ENCODE measurements around the gene UBE2O. TPM values are rescaled to one million over a fixed set of nuclear protein-coding genes. Genes with fewer than 3 reads are reported as not detected.
A peak's percentile ranks its signal among the peaks of the same experiment; 100 is the strongest.

The UBE2O gene
- total and polyA plus RNA-seq, 2 experiments from 2014 or later = 30.4 to 79.4 TPM

DNA sequence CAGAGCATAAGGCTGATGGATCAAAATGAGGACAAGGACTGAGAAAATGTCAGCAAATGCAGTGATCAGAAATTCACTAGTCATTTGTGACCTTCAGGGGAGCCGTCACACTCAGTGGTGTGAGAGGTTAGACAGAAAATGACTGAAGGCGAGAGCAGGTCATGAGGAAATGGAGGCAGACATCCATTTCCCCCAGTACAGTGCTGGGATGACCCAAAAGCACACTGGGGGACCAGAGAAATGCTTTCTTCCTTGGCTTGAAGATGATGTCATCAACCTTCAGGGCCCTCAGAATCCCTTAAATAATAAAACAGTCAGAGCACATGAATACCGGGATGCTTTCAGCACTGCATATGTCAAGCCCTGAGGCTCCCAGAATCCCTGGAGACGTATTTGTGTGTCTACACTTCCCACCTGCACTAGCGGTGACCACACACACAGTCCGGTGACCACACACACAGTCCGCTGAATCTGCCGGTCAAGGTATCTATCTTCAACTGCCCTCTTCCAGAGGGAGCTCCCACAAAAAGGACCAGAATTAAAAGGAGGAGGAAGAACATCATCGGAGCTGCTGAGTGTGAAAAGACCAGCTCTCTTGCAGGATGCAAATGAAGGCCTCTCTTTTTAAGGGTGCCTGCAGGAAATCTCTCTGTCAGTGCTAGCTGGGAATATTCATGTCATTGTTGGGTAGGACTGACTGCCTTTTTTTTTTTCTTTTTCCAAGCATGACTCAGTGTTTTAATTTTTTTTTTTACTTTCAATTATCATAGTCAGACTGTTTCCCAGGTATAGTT, 8.2 kb downstream of the UBE2O start:
- peaks cover 8% of the 10 kb centered on the region; the same call in 2 of the 3 replicates for H3K36me3 Mint-ChIP-seq (ENCODE audit: low read depth)
- H3K9me2 ChIP-seq (ENCODE audit: insufficient read depth) = no peaks in the 10 kb centered on the region
- H4K20me1 ChIP-seq (replicated peaks; ENCODE audit: insufficient read depth) = peaks cover 22% of the 10 kb centered on the region
- ATAC-seq (peak; percentile 59), DNase-seq (ENCODE audit: low spot score) (peak; percentile 73)
- H3K36me3 ChIP-seq (ENCODE audit: insufficient read depth) = no peaks in the 10 kb centered on the region
- H3K27me3 Mint-ChIP-seq (ENCODE audit: insufficient read depth, low read depth, poor library complexity) = peaks cover 11% of the 10 kb centered on the region
- H3K4me2 ChIP-seq = peak overlapping the region; percentile 68
- H3K4me1 Mint-ChIP-seq = peaks cover 91% of the 10 kb centered on the region
- TF ChIP-seq EZH2phosphoT487 (IDR thresholded peaks at IDR 0.05; ENCODE audit: unreplicated experiment) (no peak), NANOG (IDR thresholded peaks at IDR 0.05; ENCODE audit: borderline replicate concordance) (no peak), CREB1 (CRISPR knock-in tag; IDR thresholded peaks at IDR 0.05; ENCODE audit: low read depth) (peak; percentile 53; the same call in 1 of the 2 replicates), STAT1 (IDR thresholded peaks at IDR 0.05; ENCODE audit: unreplicated experiment) (no peak)
- TF ChIP-seq, protein P1, sequence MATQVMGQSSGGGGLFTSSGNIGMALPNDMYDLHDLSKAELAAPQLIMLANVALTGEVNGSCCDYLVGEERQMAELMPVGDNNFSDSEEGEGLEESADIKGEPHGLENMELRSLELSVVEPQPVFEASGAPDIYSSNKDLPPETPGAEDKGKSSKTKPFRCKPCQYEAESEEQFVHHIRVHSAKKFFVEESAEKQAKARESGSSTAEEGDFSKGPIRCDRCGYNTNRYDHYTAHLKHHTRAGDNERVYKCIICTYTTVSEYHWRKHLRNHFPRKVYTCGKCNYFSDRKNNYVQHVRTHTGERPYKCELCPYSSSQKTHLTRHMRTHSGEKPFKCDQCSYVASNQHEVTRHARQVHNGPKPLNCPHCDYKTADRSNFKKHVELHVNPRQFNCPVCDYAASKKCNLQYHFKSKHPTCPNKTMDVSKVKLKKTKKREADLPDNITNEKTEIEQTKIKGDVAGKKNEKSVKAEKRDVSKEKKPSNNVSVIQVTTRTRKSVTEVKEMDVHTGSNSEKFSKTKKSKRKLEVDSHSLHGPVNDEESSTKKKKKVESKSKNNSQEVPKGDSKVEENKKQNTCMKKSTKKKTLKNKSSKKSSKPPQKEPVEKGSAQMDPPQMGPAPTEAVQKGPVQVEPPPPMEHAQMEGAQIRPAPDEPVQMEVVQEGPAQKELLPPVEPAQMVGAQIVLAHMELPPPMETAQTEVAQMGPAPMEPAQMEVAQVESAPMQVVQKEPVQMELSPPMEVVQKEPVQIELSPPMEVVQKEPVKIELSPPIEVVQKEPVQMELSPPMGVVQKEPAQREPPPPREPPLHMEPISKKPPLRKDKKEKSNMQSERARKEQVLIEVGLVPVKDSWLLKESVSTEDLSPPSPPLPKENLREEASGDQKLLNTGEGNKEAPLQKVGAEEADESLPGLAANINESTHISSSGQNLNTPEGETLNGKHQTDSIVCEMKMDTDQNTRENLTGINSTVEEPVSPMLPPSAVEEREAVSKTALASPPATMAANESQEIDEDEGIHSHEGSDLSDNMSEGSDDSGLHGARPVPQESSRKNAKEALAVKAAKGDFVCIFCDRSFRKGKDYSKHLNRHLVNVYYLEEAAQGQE (IDR thresholded peaks at IDR 0.05; ENCODE audit: unreplicated experiment) = no peak
- H2AFZ ChIP-seq = no peak overlapping the region
- H3K27ac ChIP-seq (ENCODE audit: low read depth) = peak overlapping the region; percentile 35
- peaks cover 26% of the 10 kb centered on the region for H3F3A ChIP-seq (replicated peaks; ENCODE audit: low read depth)
- peak overlapping the region; percentile 57 for H3K4me3 Mint-ChIP-seq
- no peaks in the 10 kb centered on the region for H3K27me3 ChIP-seq (ENCODE audit: insufficient read depth)
- peaks cover 97% of the 10 kb centered on the region for H3K4me1 ChIP-seq (ENCODE audit: insufficient read depth)
- H3K4me3 ChIP-seq = peak overlapping the region; percentile 16
- peaks cover 90% of the 10 kb centered on the region for H3K79me2 ChIP-seq (replicated peaks; ENCODE audit: insufficient read depth)
- peak overlapping the region; percentile 99 for H3K27ac Mint-ChIP-seq
- no peaks in the 10 kb centered on the region for H3K9me3 Mint-ChIP-seq

DNA sequence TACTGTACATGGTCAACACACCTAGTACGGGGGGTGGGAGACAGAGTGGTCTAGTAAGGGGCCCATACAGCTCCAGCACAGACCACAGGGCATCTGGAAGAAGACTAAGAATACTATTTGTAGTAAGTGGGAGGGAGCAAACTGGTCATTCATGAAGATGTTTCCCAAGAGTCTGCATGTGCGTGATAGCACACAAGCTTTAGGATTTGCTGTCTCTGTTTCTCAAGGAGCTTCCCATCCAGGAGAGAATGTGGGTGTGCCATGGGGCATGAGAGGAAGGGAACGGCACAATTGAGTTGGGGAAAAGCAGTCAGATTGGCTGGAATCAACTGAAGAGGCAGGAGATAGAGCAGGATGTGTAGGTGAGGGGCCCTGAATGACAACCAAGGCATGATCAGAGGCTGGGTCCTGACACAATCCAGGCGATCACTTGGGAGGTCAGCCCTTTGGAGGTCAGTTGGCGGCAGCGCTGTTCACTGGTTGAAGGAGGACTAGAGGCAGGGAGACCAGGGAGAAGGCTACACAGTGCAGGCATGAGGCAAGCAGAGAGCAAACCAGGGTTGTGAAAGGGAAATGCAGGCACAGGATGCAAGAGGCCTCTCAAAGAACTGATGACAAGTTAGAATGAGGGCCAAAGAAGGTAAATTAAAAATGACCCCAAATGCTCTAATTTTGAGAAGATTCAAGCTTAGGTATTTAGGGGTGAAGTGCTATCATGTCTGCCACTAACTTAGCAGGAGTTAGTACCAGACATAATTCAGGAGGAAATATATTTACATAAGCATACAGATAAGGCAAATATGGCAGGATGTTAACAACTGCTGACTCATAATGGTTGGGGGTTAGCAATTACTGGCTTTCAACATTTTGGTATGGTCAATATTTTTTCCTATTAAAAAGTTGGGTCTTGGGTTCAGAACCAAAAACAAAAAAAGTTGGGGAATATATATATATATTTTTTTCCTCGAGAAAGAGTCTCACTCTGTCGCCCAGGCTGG, 10.3 kb downstream of the UBE2O start:
- Mint-ChIP-seq H3K9me3 (no peaks in the 10 kb centered on the region), H3K27ac (peak overlapping the region; percentile 77), H3K27me3 (ENCODE audit: insufficient read depth, low read depth, poor library complexity) (peaks cover 14% of the 10 kb centered on the region), H3K36me3 (ENCODE audit: low read depth) (peaks cover 8% of the 10 kb centered on the region), H3K4me1 (peaks cover 92% of the 10 kb centered on the region), H3K4me3 (peak overlapping the region; percentile 41; the same call in 1 of the 3 replicates)
- Histone ChIP-seq H2AFZ (no peak overlapping the region), H3K27ac (ENCODE audit: low read depth) (peak overlapping the region; percentile 59), H4K20me1 (replicated peaks; ENCODE audit: insufficient read depth) (peaks cover 25% of the 10 kb centered on the region), H3K4me1 (ENCODE audit: insufficient read depth) (peaks cover 97% of the 10 kb centered on the region), H3K4me2 (peak overlapping the region; percentile 50), H3K79me2 (replicated peaks; ENCODE audit: insufficient read depth) (peaks cover 90% of the 10 kb centered on the region), H3K36me3 (ENCODE audit: insufficient read depth) (no peaks in the 10 kb centered on the region), H3K9me2 (ENCODE audit: insufficient read depth) (no peaks in the 10 kb centered on the region), H3F3A (replicated peaks; ENCODE audit: low read depth) (peaks cover 18% of the 10 kb centered on the region), H3K27me3 (ENCODE audit: insufficient read depth) (no peaks in the 10 kb centered on the region), H3K4me3 (peak overlapping the region; percentile 2; the same call in 1 of the 2 replicates)
- no peak for DNase-seq (ENCODE audit: low spot score)
- ATAC-seq = no peak
- TF ChIP-seq STAT1 (IDR thresholded peaks at IDR 0.05; ENCODE audit: unreplicated experiment) (no peak), ZNF114 (CRISPR knock-in tag; IDR thresholded peaks at IDR 0.05) (no peak), ZNF331 (CRISPR knock-in tag; IDR thresholded peaks at IDR 0.05; ENCODE audit: low read depth) (no peak), POLR2AphosphoS5 (IDR thresholded peaks at IDR 0.05; ENCODE audit: low read depth) (no peak), CREB1 (CRISPR knock-in tag; IDR thresholded peaks at IDR 0.05; ENCODE audit: low read depth) (no peak), EZH2phosphoT487 (IDR thresholded peaks at IDR 0.05; ENCODE audit: unreplicated experiment) (no peak)
- TF ChIP-seq, protein P2, sequence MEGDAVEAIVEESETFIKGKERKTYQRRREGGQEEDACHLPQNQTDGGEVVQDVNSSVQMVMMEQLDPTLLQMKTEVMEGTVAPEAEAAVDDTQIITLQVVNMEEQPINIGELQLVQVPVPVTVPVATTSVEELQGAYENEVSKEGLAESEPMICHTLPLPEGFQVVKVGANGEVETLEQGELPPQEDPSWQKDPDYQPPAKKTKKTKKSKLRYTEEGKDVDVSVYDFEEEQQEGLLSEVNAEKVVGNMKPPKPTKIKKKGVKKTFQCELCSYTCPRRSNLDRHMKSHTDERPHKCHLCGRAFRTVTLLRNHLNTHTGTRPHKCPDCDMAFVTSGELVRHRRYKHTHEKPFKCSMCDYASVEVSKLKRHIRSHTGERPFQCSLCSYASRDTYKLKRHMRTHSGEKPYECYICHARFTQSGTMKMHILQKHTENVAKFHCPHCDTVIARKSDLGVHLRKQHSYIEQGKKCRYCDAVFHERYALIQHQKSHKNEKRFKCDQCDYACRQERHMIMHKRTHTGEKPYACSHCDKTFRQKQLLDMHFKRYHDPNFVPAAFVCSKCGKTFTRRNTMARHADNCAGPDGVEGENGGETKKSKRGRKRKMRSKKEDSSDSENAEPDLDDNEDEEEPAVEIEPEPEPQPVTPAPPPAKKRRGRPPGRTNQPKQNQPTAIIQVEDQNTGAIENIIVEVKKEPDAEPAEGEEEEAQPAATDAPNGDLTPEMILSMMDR (conservative IDR thresholded peaks at IDR 0.05; ENCODE audit: low read depth in 2 of 2) = no peak
- TF ChIP-seq, protein P1 (IDR thresholded peaks at IDR 0.05; ENCODE audit: unreplicated experiment) = no peak
- TF ChIP-seq, protein P3, sequence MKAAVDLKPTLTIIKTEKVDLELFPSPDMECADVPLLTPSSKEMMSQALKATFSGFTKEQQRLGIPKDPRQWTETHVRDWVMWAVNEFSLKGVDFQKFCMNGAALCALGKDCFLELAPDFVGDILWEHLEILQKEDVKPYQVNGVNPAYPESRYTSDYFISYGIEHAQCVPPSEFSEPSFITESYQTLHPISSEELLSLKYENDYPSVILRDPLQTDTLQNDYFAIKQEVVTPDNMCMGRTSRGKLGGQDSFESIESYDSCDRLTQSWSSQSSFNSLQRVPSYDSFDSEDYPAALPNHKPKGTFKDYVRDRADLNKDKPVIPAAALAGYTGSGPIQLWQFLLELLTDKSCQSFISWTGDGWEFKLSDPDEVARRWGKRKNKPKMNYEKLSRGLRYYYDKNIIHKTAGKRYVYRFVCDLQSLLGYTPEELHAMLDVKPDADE (IDR thresholded peaks at IDR 0.05) = no peak

Measured in GM23338 (cell line).